Breast epithelium (tissue), 4 donors: Measurements from ENCODE around the gene LTB4R2. TPM values are rescaled to one million over a fixed set of nuclear protein-coding genes. Genes with fewer than 3 reads are reported as not detected.

Experiments used
- DNase-seq, 2 donors: peaks; one replicate each; pipeline ENCODE4 v3.0.0-alpha.2; 2019; ENCODE audit warnings: low spot score in 2 of 2
- H3K27ac ChIP-seq, 2 donors: fragments of 200-600 bp; sonication (generic) in 1 of 2; one replicate each; pipeline ENCODE4 v1.5.1; 2016 to 2019; ENCODE audit warnings: mild to moderate bottlenecking in 1 of 2
- H3K27me3 ChIP-seq, 2 donors: fragments of 200-600 bp; sonication (generic) in 1 of 2; one replicate each; pipeline versions ENCODE4 v1.5.1 to v1.6.0; 2017 to 2019; ENCODE audit warnings: control low read depth in 1 of 2, mild to moderate bottlenecking in 1 of 2
- H3K36me3 ChIP-seq: fragments of 200-600 bp; one replicate; pipeline ENCODE4 v1.5.1; 2019
- H3K4me1 ChIP-seq, 2 donors: fragments of 200-600 bp; sonication (generic); one replicate each; pipeline ENCODE4 v1.5.1; 2016 to 2019; ENCODE audit warnings: control low read depth in 1 of 2
- H3K4me3 ChIP-seq, 3 donors: fragments of 200-600 bp; sonication (generic); 1 replicate in 2 of 3; 2 replicates in 1 of 3; pipeline ENCODE4 v1.5.1; 2016 to 2019; ENCODE audit warnings: mild to moderate bottlenecking in 3 of 3, moderate library complexity in 2 of 3
- H3K9me3 ChIP-seq, 2 donors: fragments of 200-600 bp; sonication (generic) in 1 of 2; one replicate each; pipeline ENCODE4 v1.5.1; 2016 to 2019; ENCODE audit warnings: control low read depth in 1 of 2
- CTCF ChIP-seq, 3 donors: fragments of 450-650 bp; IDR thresholded peaks; one replicate each; pipeline ENCODE4 v1.5.1; 2016 to 2017; ENCODE audit warnings: antibody characterized with exemption in 3 of 3, mild to moderate bottlenecking in 3 of 3, moderate library complexity in 3 of 3
- POLR2A ChIP-seq: fragments of 450-650 bp; IDR thresholded peaks from one replicate; pipeline ENCODE4 v1.6.1; 2016; ENCODE audit warnings: antibody characterized with exemption, mild to moderate bottlenecking, moderate library complexity
- POLR2AphosphoS5 ChIP-seq, 3 donors: sonication (generic); formaldehyde crosslinking; IDR thresholded peaks; one replicate each; pipeline ENCODE4 v1.6.1; 2017; ENCODE audit warnings: antibody characterized with exemption in 3 of 3
- intact Hi-C: fragments of 100-400 bp; cut with DNase I; formaldehyde crosslinking; loops from one replicate; pipeline ENCODE4 v1.15.1; 2023; ENCODE audit warnings: low total_unique reads
- total RNA-seq, 3 donors: library from RNA; depleted of rRNA; stranded (reverse); fragments of >200 nt; gene quantifications; one replicate each; pipeline ENCODE4 v1.1.0, GENCODE V29; 2016

The LTB4R2 gene
- total RNA-seq, 3 donors from 2014 or later = 8.5 to 11.1 (median 9.4) TPM

GRCh38 chr14:24355009-24355408 is 45.1 kb downstream of the LTB4R2 start:
- TF ChIP-seq CTCF (IDR thresholded peaks at IDR 0.05) (no peak), POLR2AphosphoS5 (IDR thresholded peaks at IDR 0.05) (no peak), POLR2A (no peak)
- H3K4me1 ChIP-seq = no peaks in the 10 kb centered on the region
- intact Hi-C loops = no loop called here
- no peaks in the 10 kb centered on the region for H3K36me3 ChIP-seq
- DNase-seq = no peak
- no peak overlapping the region for H3K4me3 ChIP-seq
- no peaks in the 10 kb centered on the region for H3K27me3 ChIP-seq
- H3K27ac ChIP-seq = peak overlapping the region in 1 of 2 donors; percentile 70
- H3K9me3 ChIP-seq = no peaks in the 10 kb centered on the region

GRCh38 chr14:24356208-24356607 is 46.3 kb downstream of the LTB4R2 start:
- Histone ChIP-seq H3K4me1 (no peaks in the 10 kb centered on the region), H3K27ac (no peak overlapping the region), H3K27me3 (no peaks in the 10 kb centered on the region), H3K9me3 (no peaks in the 10 kb centered on the region), H3K36me3 (no peaks in the 10 kb centered on the region), H3K4me3 (no peak overlapping the region)
- no peak for DNase-seq
- intact Hi-C loops = no loop called here
- TF ChIP-seq POLR2AphosphoS5 (IDR thresholded peaks at IDR 0.05) (no peak), POLR2A (no peak), CTCF (IDR thresholded peaks at IDR 0.05) (no peak)

- peaks cover 0 to 2% of the 10 kb centered on the region in 2 donors for H3K4me1 ChIP-seq
- no peaks in the 10 kb centered on the region for H3K36me3 ChIP-seq
- H3K4me3 ChIP-seq = no peak overlapping the region
- DNase-seq = no peak
- no peaks in the 10 kb centered on the region for H3K27me3 ChIP-seq
- H3K27ac ChIP-seq = no peak overlapping the region
- intact Hi-C loops = no loop called here
- no peak for TF ChIP-seq POLR2A
- no peak for TF ChIP-seq POLR2AphosphoS5 (IDR thresholded peaks at IDR 0.05)
- TF ChIP-seq CTCF (IDR thresholded peaks at IDR 0.05) = no peak
- no peaks in the 10 kb centered on the region for H3K9me3 ChIP-seq
These were observed 50.3 kb downstream of the LTB4R2 start for GRCh38 chr14:24360281-24360680.

GRCh38 chr14:24361326-24361725 is 51.4 kb downstream of the LTB4R2 start:
- intact Hi-C loops = no loop called here
- Histone ChIP-seq H3K27me3 (no peaks in the 10 kb centered on the region), H3K4me1 (peaks cover 0 to 5% of the 10 kb centered on the region in 2 donors), H3K9me3 (no peaks in the 10 kb centered on the region), H3K4me3 (no peak overlapping the region), H3K36me3 (no peaks in the 10 kb centered on the region), H3K27ac (no peak overlapping the region)
- DNase-seq = no peak
- TF ChIP-seq POLR2AphosphoS5 (IDR thresholded peaks at IDR 0.05) (no peak), POLR2A (no peak), CTCF (IDR thresholded peaks at IDR 0.05) (no peak)

Other genes starting within 250 kb of the LTB4R2 start
- not detected for gene CPNE6, start 238.6 kb upstream of the LTB4R2 start, total RNA-seq
- gene PCK2, start 215.8 kb upstream of the LTB4R2 start, total RNA-seq = 10 to 100 TPM; 20.5 to 51.5 (median 24.3) TPM
- gene DCAF11, start 195.4 kb upstream of the LTB4R2 start, total RNA-seq = 10 to 100 TPM; 78.6 to 81.6 (median 80.9) TPM
- gene NRL, start 195.2 kb upstream of the LTB4R2 start, total RNA-seq = 1 to 10 TPM; 2.1 to 5.6 (median 2.5) TPM
- 1 to 10 TPM; 1.2 to 2.6 (median 1.6) TPM for gene FITM1, start 179.5 kb upstream of the LTB4R2 start, total RNA-seq
- gene PSME1, start 173.9 kb upstream of the LTB4R2 start, total RNA-seq = 100 to 1,000 TPM in 2 of 3 donors, 10 to 100 TPM in 1; 91.1 to 151 (median 135) TPM
- 10 to 100 TPM; 13.4 to 19.0 (median 16.5) TPM for gene EMC9, start 168.5 kb upstream of the LTB4R2 start, total RNA-seq
- gene PSME2, start 163.5 kb upstream of the LTB4R2 start, total RNA-seq = 10 to 100 TPM; 22.1 to 69.2 (median 62.1) TPM
- 10 to 100 TPM; 29.1 to 43.8 (median 41.0) TPM for gene RNF31, start 162.6 kb upstream of the LTB4R2 start, total RNA-seq
- gene IRF9, start 148.9 kb upstream of the LTB4R2 start, total RNA-seq = 10 to 100 TPM; 44.6 to 76.0 (median 54.7) TPM
- 10 to 100 TPM in 1 of 3 donors, 1 to 10 TPM in 2; 2.9 to 10.2 (median 6.6) TPM for gene REC8, start 138.1 kb upstream of the LTB4R2 start, total RNA-seq
- 10 to 100 TPM; 17.0 to 41.6 (median 21.7) TPM for gene IPO4, start 121.3 kb upstream of the LTB4R2 start, total RNA-seq
- 10 to 100 TPM; 52.3 to 75.7 (median 71.1) TPM for gene TM9SF1, start 114.7 kb upstream of the LTB4R2 start, total RNA-seq
- 1 to 10 TPM in 1 of 3 donors, not detected in 2; 1.3 TPM for gene TSSK4, start 104.4 kb upstream of the LTB4R2 start, total RNA-seq
- 10 to 100 TPM; 66.5 to 88.8 (median 85.0) TPM for gene CHMP4A, start 96.7 kb upstream of the LTB4R2 start, total RNA-seq
- gene MDP1, start 94.1 kb upstream of the LTB4R2 start, total RNA-seq = 10 to 100 TPM; 13.1 to 20.8 (median 17.1) TPM
- gene NEDD8, start 77.8 kb upstream of the LTB4R2 start, total RNA-seq = 100 to 1,000 TPM; 118 to 165 (median 150) TPM
- gene GMPR2, start 77.2 kb upstream of the LTB4R2 start, total RNA-seq = 10 to 100 TPM; 59.3 to 74.6 (median 66.1) TPM
- 10 to 100 TPM; 53.1 to 71.9 (median 55.5) TPM for gene TINF2, start 67.5 kb upstream of the LTB4R2 start, total RNA-seq
- 10 to 100 TPM in 1 of 3 donors, 1 to 10 TPM in 1, under 1 TPM in 1; 0.32 to 18.7 (median 1.6) TPM for gene TGM1, start 47.0 kb upstream of the LTB4R2 start, total RNA-seq
- gene RABGGTA, start 38.5 kb upstream of the LTB4R2 start, total RNA-seq = 10 to 100 TPM; 24.8 to 41.6 (median 34.4) TPM
- 10 to 100 TPM; 21.9 to 45.7 (median 32.1) TPM for gene DHRS1, start 10.4 kb upstream of the LTB4R2 start, total RNA-seq
- gene NOP9, start 10.3 kb upstream of the LTB4R2 start, total RNA-seq = 10 to 100 TPM; 18.4 to 21.0 (median 19.0) TPM
- 10 to 100 TPM in 2 of 3 donors, 1 to 10 TPM in 1; 8.0 to 14.4 (median 10.4) TPM for gene CIDEB, start 2.2 kb upstream of the LTB4R2 start, total RNA-seq
- gene LTB4R, start 1.4 kb downstream of the LTB4R2 start, total RNA-seq = 10 to 100 TPM in 2 of 3 donors, 1 to 10 TPM in 1; 5.7 to 18.4 (median 12.8) TPM
- 10 to 100 TPM; 13.8 to 60.6 (median 27.7) TPM for gene ADCY4, start 24.9 kb downstream of the LTB4R2 start, total RNA-seq
- 10 to 100 TPM; 10.7 to 13.4 (median 12.0) TPM for gene RIPK3, start 29.9 kb downstream of the LTB4R2 start, total RNA-seq
- gene NFATC4, start 58.0 kb downstream of the LTB4R2 start, total RNA-seq = 10 to 100 TPM; 28.6 to 67.2 (median 32.8) TPM
- 1 to 10 TPM; 6.4 to 8.2 (median 7.7) TPM for gene NYNRIN, start 88.9 kb downstream of the LTB4R2 start, total RNA-seq
- 1 to 10 TPM; 1.6 to 3.8 (median 2.3) TPM for gene CBLN3, start 119.5 kb downstream of the LTB4R2 start, total RNA-seq
- gene KHNYN, start 119.8 kb downstream of the LTB4R2 start, total RNA-seq = 10 to 100 TPM; 48.5 to 68.1 (median 63.9) TPM
- gene SDR39U1, start 132.6 kb downstream of the LTB4R2 start, total RNA-seq = 10 to 100 TPM; 42.1 to 63.4 (median 53.4) TPM
- gene CMA1, start 198.1 kb downstream of the LTB4R2 start, total RNA-seq = 1 to 10 TPM in 1 of 3 donors, under 1 TPM in 1, not detected in 1; 0.66 to 7.2 TPM